Keratinocyte (primary cell): ENCODE measurements around the gene UBE2QL1. TPM values are rescaled to one million over a fixed set of nuclear protein-coding genes. Genes with fewer than 3 reads are reported as not detected.

Experiments used
- DNase-seq: peaks from one replicate; pipeline ENCODE4 v3.0.0-alpha.2; 2011; ENCODE audit warnings: low read depth, missing footprints, low spot score
- FAIRE-seq: peaks from 2 replicates; lab custom pipeline; 2011; peaks lifted over from hg19 to GRCh38; lab: Jason Lieb, UNC
- H2AFZ ChIP-seq: 2 replicates; pipeline ENCODE4 v1.6.0; 2012; ENCODE audit warnings: low read length, control low read depth, inconsistent platforms; ENCODE audit not compliant: control insufficient read depth
- H3K27ac ChIP-seq: 2 replicates; pipeline ENCODE4 v1.5.1; 2011; ENCODE audit warnings: low read length; ENCODE audit not compliant: control insufficient read depth, insufficient read depth
- H3K27me3 ChIP-seq: 3 replicates; pipeline ENCODE4 v1.6.0; 2011; ENCODE audit warnings: low read length; ENCODE audit not compliant: control insufficient read depth, insufficient read depth; ENCODE audit errors: extremely low read depth
- H3K36me3 ChIP-seq, 2 experiments: 2 replicates in 1 of 2; 3 replicates in 1 of 2; pipeline ENCODE4 v1.5.1; 2011; ENCODE audit warnings: low read length in 2 of 2, mild to moderate bottlenecking in 1 of 2; ENCODE audit not compliant: control insufficient read depth in 2 of 2, insufficient read depth in 2 of 2; ENCODE audit errors: extremely low read depth in 1 of 2
- H3K4me1 ChIP-seq: 3 replicates; pipeline ENCODE4 v1.5.1; 2011; ENCODE audit warnings: low read length; ENCODE audit not compliant: control insufficient read depth, insufficient read depth; ENCODE audit errors: extremely low read depth
- H3K4me2 ChIP-seq: 3 replicates; pipeline ENCODE4 v1.6.0; 2011; ENCODE audit warnings: low read depth, low read length; ENCODE audit not compliant: control insufficient read depth, insufficient read depth; ENCODE audit errors: extremely low read depth
- H3K4me3 ChIP-seq, 3 experiments: fragments of 200-600 bp in 1 of 3; sonication (generic) in 1 of 3; 2 replicates in 2 of 3; 3 replicates in 1 of 3; pipeline ENCODE4 v1.5.1; 2011 to 2016; ENCODE audit warnings: low read length in 3 of 3, mild to moderate bottlenecking in 3 of 3, control low read depth in 2 of 3, inconsistent platforms in 1 of 3, low read depth in 1 of 3, mixed read lengths in 1 of 3, mixed run types in 1 of 3, moderate library complexity in 1 of 3; ENCODE audit not compliant: control insufficient read depth in 2 of 3, insufficient read depth in 2 of 3; ENCODE audit errors: extremely low read depth in 1 of 3
- H3K79me2 ChIP-seq: 2 replicates; pipeline ENCODE4 v1.6.0; 2012; ENCODE audit warnings: low read length; ENCODE audit not compliant: control insufficient read depth, insufficient read depth
- H3K9ac ChIP-seq: 3 replicates; pipeline ENCODE4 v1.6.0; 2011; ENCODE audit warnings: low read length; ENCODE audit not compliant: control insufficient read depth, insufficient read depth; ENCODE audit errors: extremely low read depth
- H3K9me1 ChIP-seq: 3 replicates; pipeline ENCODE4 v1.6.0; 2011; ENCODE audit warnings: low read length; ENCODE audit not compliant: control insufficient read depth, insufficient read depth; ENCODE audit errors: extremely low read depth
- H3K9me3 ChIP-seq: 2 replicates; pipeline ENCODE4 v1.5.1; 2012; ENCODE audit warnings: low read depth, low read length; ENCODE audit not compliant: control insufficient read depth
- H4K20me1 ChIP-seq: 3 replicates; pipeline ENCODE4 v1.6.0; 2011; ENCODE audit warnings: low read length; ENCODE audit not compliant: control insufficient read depth, insufficient read depth; ENCODE audit errors: extremely low read depth
- EZH2 ChIP-seq: IDR thresholded peaks from one replicate; pipeline ENCODE4 v1.6.1; 2012; ENCODE audit warnings: inconsistent platforms, mild to moderate bottlenecking, low read length, moderate library complexity
- dilution Hi-C: fragments of 300-500 bp; cut with MboI; formaldehyde crosslinking; loops from one replicate; pipeline ENCODE4 v1.7.0; 2020; ENCODE audit warnings: low sequenced_read_pairs; ENCODE audit not compliant: extremely low pct_ligation_motif_present
- polyA plus RNA-seq, 5 experiments: library from polyadenylated mRNA; depleted of rRNA in 3 of 5; stranded (reverse) in 3 of 5; stranded (forward) in 1 of 5; unstranded in 1 of 5; fragments of >200 nt; gene quantifications; 1 replicate in 1 of 5; 2 replicates in 3 of 5; 3 replicates in 1 of 5; pipeline versions ENCODE4 v1.2.1 to v1.2.3, GENCODE V29; 2011 to 2012; ENCODE audit warnings: missing spikeins in 2 of 5, low read depth in 1 of 5, low replicate concordance in 1 of 5
- TF ChIP-seq, protein P1 (sequence below), 3 experiments: IDR thresholded peaks in 1 of 3; conservative IDR thresholded peaks in 1 of 3; optimal IDR thresholded peaks in 1 of 3; 2 replicates in 2 of 3; 3 replicates in 1 of 3; pipeline versions ENCODE3 to v1.5.1; 2011; ENCODE audit warnings: low read length in 3 of 3, mild to moderate bottlenecking in 3 of 3, moderate library complexity in 2 of 3, control low read depth in 1 of 3, inconsistent platforms in 1 of 3; ENCODE audit not compliant: insufficient read depth in 2 of 3; ENCODE audit errors: extremely low read depth in 1 of 3

The UBE2QL1 gene
- polyA plus RNA-seq, 1 donor (not counting 4 experiments of a cell fraction or from before 2014, with no cell fraction given): not detected

DNA sequence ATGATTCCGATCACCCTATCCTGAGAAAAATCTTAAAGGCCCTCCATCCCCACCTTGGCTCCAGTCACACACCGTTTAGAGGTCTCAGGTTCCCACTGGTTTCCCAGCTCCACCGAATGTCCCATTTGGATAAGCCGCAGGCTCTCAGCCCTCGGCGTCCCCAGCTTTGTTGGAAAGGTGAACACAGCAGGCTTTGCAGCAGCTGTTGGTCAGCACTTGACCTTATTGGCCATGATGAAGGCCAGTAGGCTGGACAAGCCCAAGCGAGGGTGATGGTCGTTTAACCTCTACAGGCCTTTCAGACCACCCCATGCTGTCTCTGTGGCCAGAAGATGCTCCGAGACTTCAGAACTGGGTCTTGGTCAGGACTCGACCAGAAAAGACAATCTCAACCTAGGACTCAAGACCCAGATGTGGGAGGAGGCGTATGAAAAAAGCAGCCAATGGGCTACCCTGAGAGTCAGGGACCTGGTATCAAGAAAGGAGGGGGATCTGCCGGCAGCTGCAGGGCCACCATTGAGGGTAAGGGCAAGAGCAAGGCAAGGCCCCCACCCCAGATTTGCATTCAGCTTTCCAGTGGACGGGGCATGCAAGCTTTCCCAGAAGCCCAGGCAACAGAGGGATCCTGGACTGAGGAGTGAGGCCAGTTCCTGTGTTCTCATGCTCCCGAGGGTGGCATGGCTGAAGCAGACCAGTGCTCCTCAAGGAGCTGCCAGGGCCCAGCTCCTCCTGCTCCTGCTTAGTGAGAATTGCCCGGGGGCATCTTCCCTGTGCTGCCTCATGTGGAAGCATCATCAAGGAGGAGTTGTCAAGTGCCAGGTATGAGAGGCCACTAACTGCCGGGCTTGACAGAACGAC, 13.4 kb downstream of the UBE2QL1 start:
- dilution Hi-C loops: no loop called here
- Histone ChIP-seq H3K4me2 (no peak overlapping the region), H3K9me3 (no peaks in the 10 kb centered on the region), H3K27me3 (no peaks in the 10 kb centered on the region), H3K79me2 (no peaks in the 10 kb centered on the region), H3K4me3 (no peak overlapping the region), H3K9me1 (no peaks in the 10 kb centered on the region), H3K4me1 (no peaks in the 10 kb centered on the region), H3K9ac (no peak overlapping the region), H4K20me1 (no peaks in the 10 kb centered on the region), H3K27ac (no peak overlapping the region), H2AFZ (no peak overlapping the region), H3K36me3 (no peaks in the 10 kb centered on the region)
- DNase-seq: no peak
- no peak for FAIRE-seq
- no peak for TF ChIP-seq EZH2
- TF ChIP-seq, protein P1, sequence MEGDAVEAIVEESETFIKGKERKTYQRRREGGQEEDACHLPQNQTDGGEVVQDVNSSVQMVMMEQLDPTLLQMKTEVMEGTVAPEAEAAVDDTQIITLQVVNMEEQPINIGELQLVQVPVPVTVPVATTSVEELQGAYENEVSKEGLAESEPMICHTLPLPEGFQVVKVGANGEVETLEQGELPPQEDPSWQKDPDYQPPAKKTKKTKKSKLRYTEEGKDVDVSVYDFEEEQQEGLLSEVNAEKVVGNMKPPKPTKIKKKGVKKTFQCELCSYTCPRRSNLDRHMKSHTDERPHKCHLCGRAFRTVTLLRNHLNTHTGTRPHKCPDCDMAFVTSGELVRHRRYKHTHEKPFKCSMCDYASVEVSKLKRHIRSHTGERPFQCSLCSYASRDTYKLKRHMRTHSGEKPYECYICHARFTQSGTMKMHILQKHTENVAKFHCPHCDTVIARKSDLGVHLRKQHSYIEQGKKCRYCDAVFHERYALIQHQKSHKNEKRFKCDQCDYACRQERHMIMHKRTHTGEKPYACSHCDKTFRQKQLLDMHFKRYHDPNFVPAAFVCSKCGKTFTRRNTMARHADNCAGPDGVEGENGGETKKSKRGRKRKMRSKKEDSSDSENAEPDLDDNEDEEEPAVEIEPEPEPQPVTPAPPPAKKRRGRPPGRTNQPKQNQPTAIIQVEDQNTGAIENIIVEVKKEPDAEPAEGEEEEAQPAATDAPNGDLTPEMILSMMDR (optimal IDR thresholded peaks at IDR 0.05 in 1 of 3, IDR thresholded peaks at IDR 0.05 in 1 of 3, conservative IDR thresholded peaks at IDR 0.05 in 1 of 3; ENCODE audit: extremely low read depth in 1 of 3, insufficient read depth in 2 of 3, low read length in 3 of 3): no peak

DNA sequence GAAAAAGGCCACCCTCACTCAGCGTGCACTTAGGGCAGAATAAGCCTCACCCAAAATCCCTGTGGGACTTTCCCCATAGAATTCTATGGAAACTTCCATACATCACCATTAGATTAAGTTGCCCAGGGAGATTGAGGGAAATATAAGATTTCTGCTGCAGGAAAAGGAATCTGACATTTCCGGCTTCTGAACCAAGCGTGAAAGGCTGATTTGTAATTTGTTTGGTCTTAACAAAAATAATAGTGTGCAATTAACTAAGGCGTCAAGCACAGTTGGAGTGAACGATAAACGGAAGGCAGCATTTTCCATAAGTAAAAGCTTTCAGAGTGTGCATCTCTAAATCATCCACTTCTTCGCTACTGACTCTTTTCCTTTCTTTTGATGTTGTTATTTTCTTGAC, 14.0 kb downstream of the UBE2QL1 start:
- Histone ChIP-seq H3K27ac (no peak overlapping the region), H3K9me1 (no peaks in the 10 kb centered on the region), H3K4me3 (no peak overlapping the region), H3K9ac (no peak overlapping the region), H3K4me2 (no peak overlapping the region), H3K79me2 (no peaks in the 10 kb centered on the region), H3K9me3 (no peaks in the 10 kb centered on the region), H3K27me3 (no peaks in the 10 kb centered on the region), H4K20me1 (no peaks in the 10 kb centered on the region), H3K4me1 (no peaks in the 10 kb centered on the region), H3K36me3 (no peaks in the 10 kb centered on the region), H2AFZ (no peak overlapping the region)
- FAIRE-seq (no peak), DNase-seq (no peak)
- no peak for TF ChIP-seq EZH2
- TF ChIP-seq, protein P1 (optimal IDR thresholded peaks at IDR 0.05 in 1 of 3, IDR thresholded peaks at IDR 0.05 in 1 of 3, conservative IDR thresholded peaks at IDR 0.05 in 1 of 3; ENCODE audit: extremely low read depth in 1 of 3, insufficient read depth in 2 of 3, low read length in 3 of 3): no peak
- dilution Hi-C loops: no loop called here
